ENCODE results near the gene HS3ST5. TPM values are rescaled to one million over a fixed set of nuclear protein-coding genes. Genes with fewer than 3 reads are reported as not detected.
"Not testable (repeated sequence)": the region's sequence is repeated elsewhere in the genome, so short reads cannot be mapped to it uniquely, and the experiment has no call there.

HS3ST5 gene
- total RNA-seq, 1 donor, result not detected

DNA sequence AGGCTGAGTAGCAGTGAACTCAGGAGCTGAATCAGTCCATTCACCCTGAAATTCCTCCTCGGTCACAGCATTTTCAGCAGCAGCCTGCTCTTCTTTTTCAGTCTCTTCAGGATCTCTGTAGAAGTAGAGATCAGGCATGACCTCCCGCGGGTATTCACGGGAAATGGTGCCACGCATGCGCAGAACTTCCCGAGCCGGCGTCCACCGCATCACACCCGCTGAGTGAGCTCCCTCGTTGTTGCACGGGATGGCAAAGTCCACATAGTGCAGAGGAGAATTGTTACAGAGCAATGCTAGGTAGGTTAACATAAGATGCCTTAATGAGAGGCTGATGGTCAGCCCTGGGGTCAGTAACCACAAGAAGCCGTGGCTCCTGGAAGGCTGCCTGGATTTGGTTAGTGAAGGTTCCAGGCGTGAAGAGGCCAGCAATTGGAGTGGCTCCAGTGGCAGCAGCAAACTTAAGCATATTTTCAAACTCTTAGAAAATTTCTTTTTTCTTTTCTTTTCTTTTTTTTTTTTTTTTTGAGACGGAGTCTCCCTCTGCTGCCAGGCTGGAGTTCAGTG is 258.4 kb downstream of the HS3ST5 start:
- H4K20me1 ChIP-seq (ENCODE audit: insufficient read depth, low read length), result no peaks in the 10 kb centered on the region
- peaks cover 25% of the 10 kb centered on the region for H3K4me1 ChIP-seq (ENCODE audit: insufficient read depth, low read length)
- peak overlapping the region; percentile 52 for H2AFZ ChIP-seq (ENCODE audit: low read length)
- peaks cover 25% of the 10 kb centered on the region for H3K27me3 ChIP-seq (ENCODE audit: insufficient read depth, low read length)
- H3K4me2 ChIP-seq (ENCODE audit: insufficient read depth, low read length), result peak overlapping the region; percentile 63
- no peak overlapping the region for H3K27ac ChIP-seq (ENCODE audit: low read depth, low read length)
- TF ChIP-seq, protein P1, sequence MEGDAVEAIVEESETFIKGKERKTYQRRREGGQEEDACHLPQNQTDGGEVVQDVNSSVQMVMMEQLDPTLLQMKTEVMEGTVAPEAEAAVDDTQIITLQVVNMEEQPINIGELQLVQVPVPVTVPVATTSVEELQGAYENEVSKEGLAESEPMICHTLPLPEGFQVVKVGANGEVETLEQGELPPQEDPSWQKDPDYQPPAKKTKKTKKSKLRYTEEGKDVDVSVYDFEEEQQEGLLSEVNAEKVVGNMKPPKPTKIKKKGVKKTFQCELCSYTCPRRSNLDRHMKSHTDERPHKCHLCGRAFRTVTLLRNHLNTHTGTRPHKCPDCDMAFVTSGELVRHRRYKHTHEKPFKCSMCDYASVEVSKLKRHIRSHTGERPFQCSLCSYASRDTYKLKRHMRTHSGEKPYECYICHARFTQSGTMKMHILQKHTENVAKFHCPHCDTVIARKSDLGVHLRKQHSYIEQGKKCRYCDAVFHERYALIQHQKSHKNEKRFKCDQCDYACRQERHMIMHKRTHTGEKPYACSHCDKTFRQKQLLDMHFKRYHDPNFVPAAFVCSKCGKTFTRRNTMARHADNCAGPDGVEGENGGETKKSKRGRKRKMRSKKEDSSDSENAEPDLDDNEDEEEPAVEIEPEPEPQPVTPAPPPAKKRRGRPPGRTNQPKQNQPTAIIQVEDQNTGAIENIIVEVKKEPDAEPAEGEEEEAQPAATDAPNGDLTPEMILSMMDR (IDR thresholded peaks at IDR 0.05; ENCODE audit: extremely low read depth, low read depth, low read length), result no peak
- peak; percentile 49 for DNase-seq (ENCODE audit: insufficient read length, low spot score, missing footprints)
- H3K9me3 ChIP-seq (ENCODE audit: low read depth, low read length), result no peaks in the 10 kb centered on the region
- H3K79me2 ChIP-seq (ENCODE audit: insufficient read depth, low read length), result no peaks in the 10 kb centered on the region
- H3K4me3 ChIP-seq (ENCODE audit: insufficient read depth, low read length), result peak overlapping the region; percentile 24
- H3K36me3 ChIP-seq (ENCODE audit: insufficient read depth, low read length), result no peaks in the 10 kb centered on the region

DNA sequence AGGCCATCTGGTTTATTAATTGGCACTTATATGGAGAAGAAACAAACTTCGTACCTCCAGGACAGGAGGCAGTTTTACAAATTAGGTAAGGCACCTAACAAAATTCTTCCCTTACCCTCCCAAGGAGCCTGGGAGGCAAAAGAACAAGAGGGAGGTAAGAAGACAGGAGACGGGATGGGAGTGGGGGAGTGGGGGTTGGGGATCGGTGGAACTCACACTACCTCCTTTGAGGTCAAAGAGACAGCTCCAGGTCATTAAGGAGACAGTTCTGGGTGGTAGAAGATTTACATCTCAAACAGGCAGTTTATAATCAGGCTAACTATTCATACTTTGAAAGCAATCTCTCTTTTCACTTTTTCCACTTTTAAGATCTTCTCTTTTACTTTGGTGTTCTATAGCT is 259.6 kb downstream of the HS3ST5 start:
- DNase-seq (ENCODE audit: insufficient read length, low spot score, missing footprints), result no peak
- Histone ChIP-seq H3K4me1 (ENCODE audit: insufficient read depth, low read length) (peaks cover 25% of the 10 kb centered on the region), H3K36me3 (ENCODE audit: insufficient read depth, low read length) (no peaks in the 10 kb centered on the region), H3K4me2 (ENCODE audit: insufficient read depth, low read length) (no peak overlapping the region), H2AFZ (ENCODE audit: low read length) (no peak overlapping the region), H4K20me1 (ENCODE audit: insufficient read depth, low read length) (no peaks in the 10 kb centered on the region), H3K27me3 (ENCODE audit: insufficient read depth, low read length) (peaks cover 25% of the 10 kb centered on the region), H3K9me3 (ENCODE audit: low read depth, low read length) (no peaks in the 10 kb centered on the region), H3K4me3 (ENCODE audit: insufficient read depth, low read length) (no peak overlapping the region), H3K27ac (ENCODE audit: low read depth, low read length) (no peak overlapping the region), H3K79me2 (ENCODE audit: insufficient read depth, low read length) (no peaks in the 10 kb centered on the region)
- TF ChIP-seq, protein P1 (IDR thresholded peaks at IDR 0.05; ENCODE audit: extremely low read depth, low read depth, low read length), result no peak

DNA sequence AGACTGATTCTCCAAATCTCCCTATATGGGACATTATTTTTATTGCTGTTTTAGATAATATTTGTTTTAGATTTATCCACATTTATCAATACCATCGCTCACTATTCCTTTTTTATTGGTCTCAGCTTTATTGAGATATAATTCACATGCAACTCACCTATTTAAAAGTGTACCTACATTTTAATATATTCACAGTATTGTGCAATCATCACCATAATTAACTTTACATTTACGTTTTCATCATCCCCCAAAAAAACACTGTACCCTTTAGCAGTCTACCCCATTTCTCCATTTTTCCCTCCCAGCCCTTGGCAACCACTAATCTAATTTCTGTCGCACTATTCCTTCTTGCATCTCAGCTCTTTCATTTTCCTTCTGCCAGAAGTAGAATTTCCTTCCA is 261.1 kb downstream of the HS3ST5 start:
- peaks cover 25% of the 10 kb centered on the region for H3K4me1 ChIP-seq (ENCODE audit: insufficient read depth, low read length)

DNA sequence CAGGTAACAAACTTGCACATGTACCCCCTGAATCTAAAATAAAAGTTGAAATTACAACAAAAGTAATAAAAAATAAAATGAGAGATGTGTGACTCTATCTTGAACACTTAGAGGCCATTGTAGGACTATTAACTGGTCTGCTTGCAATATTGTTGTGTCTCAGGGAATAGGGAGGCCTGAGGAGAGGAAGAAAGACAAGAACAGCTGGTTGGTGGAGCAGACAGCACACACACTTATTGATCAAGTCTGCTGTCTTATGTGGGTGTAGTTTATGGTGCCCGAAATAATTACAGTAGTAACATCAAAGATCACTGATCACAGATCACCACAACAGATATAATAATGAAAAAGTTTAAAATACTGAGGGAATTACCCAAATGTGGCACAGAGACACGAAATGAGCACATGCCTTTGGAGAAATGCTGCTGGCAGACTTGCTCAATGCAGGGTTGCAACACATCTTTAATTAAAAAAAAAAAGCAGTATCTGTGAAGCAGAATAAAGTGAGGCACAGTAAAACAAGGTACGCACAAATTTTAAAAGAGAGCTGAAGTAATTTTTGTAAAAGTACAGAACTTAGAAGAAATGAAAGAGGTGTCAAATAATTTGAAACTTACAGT is 261.8 kb downstream of the HS3ST5 start:
- Histone ChIP-seq H3K36me3 (ENCODE audit: insufficient read depth, low read length) (no peaks in the 10 kb centered on the region), H3K79me2 (ENCODE audit: insufficient read depth, low read length) (no peaks in the 10 kb centered on the region), H4K20me1 (ENCODE audit: insufficient read depth, low read length) (no peaks in the 10 kb centered on the region), H2AFZ (ENCODE audit: low read length) (no peak overlapping the region), H3K4me2 (ENCODE audit: insufficient read depth, low read length) (no peak overlapping the region), H3K4me1 (ENCODE audit: insufficient read depth, low read length) (peaks cover 19% of the 10 kb centered on the region), H3K9me3 (ENCODE audit: low read depth, low read length) (no peaks in the 10 kb centered on the region), H3K27ac (ENCODE audit: low read depth, low read length) (no peak overlapping the region), H3K4me3 (ENCODE audit: insufficient read depth, low read length) (no peak overlapping the region), H3K27me3 (ENCODE audit: insufficient read depth, low read length) (peaks cover 17% of the 10 kb centered on the region)
- no peak for DNase-seq (ENCODE audit: insufficient read length, low spot score, missing footprints)
- TF ChIP-seq, protein P1 (IDR thresholded peaks at IDR 0.05; ENCODE audit: extremely low read depth, low read depth, low read length), result no peak

More for the DNA sequence above, 261.1 kb downstream of the HS3ST5 start:
- H3K9me3 ChIP-seq (ENCODE audit: low read depth, low read length), result no peaks in the 10 kb centered on the region
- H3K27ac ChIP-seq (ENCODE audit: low read depth, low read length), result no peak overlapping the region
- no peak overlapping the region for H3K4me2 ChIP-seq (ENCODE audit: insufficient read depth, low read length)
- peaks cover 21% of the 10 kb centered on the region for H3K27me3 ChIP-seq (ENCODE audit: insufficient read depth, low read length)
- H3K36me3 ChIP-seq (ENCODE audit: insufficient read depth, low read length), result no peaks in the 10 kb centered on the region
- TF ChIP-seq, protein P1 (IDR thresholded peaks at IDR 0.05; ENCODE audit: extremely low read depth, low read depth, low read length), result no peak
- no peak overlapping the region for H3K4me3 ChIP-seq (ENCODE audit: insufficient read depth, low read length)
- DNase-seq (ENCODE audit: insufficient read length, low spot score, missing footprints), result peak; percentile 49
- H2AFZ ChIP-seq (ENCODE audit: low read length), result no peak overlapping the region
- no peaks in the 10 kb centered on the region for H3K79me2 ChIP-seq (ENCODE audit: insufficient read depth, low read length)
- no peaks in the 10 kb centered on the region for H4K20me1 ChIP-seq (ENCODE audit: insufficient read depth, low read length)

DNA sequence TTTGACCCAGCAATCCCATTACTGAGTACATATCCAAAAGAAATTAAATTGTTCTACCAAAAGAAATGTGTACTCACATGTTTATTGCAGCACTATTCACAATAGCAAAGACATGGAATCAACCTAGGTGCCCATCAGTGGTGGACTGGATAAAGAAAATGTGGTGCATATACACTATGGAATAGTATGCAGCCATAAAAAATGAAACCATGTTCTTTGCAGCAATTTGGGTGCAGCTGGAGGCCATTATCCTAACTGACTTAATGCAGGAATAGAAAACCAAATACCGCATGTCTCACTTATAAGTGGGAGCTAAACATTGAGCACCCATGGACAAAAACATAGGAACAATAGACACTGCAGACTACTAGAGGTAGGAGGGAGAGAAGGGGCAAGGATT is 262.4 kb downstream of the HS3ST5 start:
- peaks cover 14% of the 10 kb centered on the region for H3K4me1 ChIP-seq (ENCODE audit: insufficient read depth, low read length)
- H3K27ac ChIP-seq (ENCODE audit: low read depth, low read length); H4K20me1 ChIP-seq (ENCODE audit: insufficient read depth, low read length); H3K4me2 ChIP-seq (ENCODE audit: insufficient read depth, low read length); H3K36me3 ChIP-seq (ENCODE audit: insufficient read depth, low read length); H3K4me3 ChIP-seq (ENCODE audit: insufficient read depth, low read length); H3K9me3 ChIP-seq (ENCODE audit: low read depth, low read length); H3K79me2 ChIP-seq (ENCODE audit: insufficient read depth, low read length); H2AFZ ChIP-seq (ENCODE audit: low read length); DNase-seq (ENCODE audit: insufficient read length, low spot score, missing footprints): not testable (repeated sequence)
- peaks cover 17% of the 10 kb centered on the region for H3K27me3 ChIP-seq (ENCODE audit: insufficient read depth, low read length)
